H1 (cell line): Measurements from ENCODE around the gene NAE1. TPM values are rescaled to one million over a fixed set of nuclear protein-coding genes. Genes with fewer than 3 reads are reported as not detected.

ENCODE experiments used
- CTCF ChIA-PET: fragments of 300-600 bp; sonication (Branson Sonifier 250); formaldehyde crosslinking; loops from one replicate; lab custom pipeline; 2021; ENCODE audit not compliant: partially characterized antibody; lab: Charles Lee
- POLR2A ChIA-PET: fragments of 300-600 bp; sonication (Branson Sonifier 250); formaldehyde crosslinking; loops from one replicate; lab custom pipeline; 2021; ENCODE audit warnings: inconsistent platforms; ENCODE audit not compliant: partially characterized antibody; lab: Charles Lee
- DNase-seq, 2 experiments: peaks; one replicate each; pipeline versions ENCODE4 v3.0.0 to v3.0.0-alpha.2; 2010 to 2022; ENCODE audit warnings: low spot score in 2 of 2, low read depth in 1 of 2, mixed read lengths in 1 of 2
- FAIRE-seq: peaks from 2 replicates; lab custom pipeline; 2011; peaks lifted over from hg19 to GRCh38; lab: Jason Lieb, UNC
- H2AFZ ChIP-seq: 2 replicates; pipeline ENCODE4 v1.8.1; 2012; ENCODE audit warnings: low read length, inconsistent platforms
- H2AK5ac ChIP-seq: 2 replicates; pipeline ENCODE4 v1.6.1; 2013; ENCODE audit warnings: low read depth, low read length
- H2BK120ac ChIP-seq: replicated peaks from 2 replicates; pipeline ENCODE3; 2013; ENCODE audit warnings: low read depth, low read length, inconsistent platforms
- H2BK12ac ChIP-seq: 2 replicates; pipeline ENCODE4 v1.6.1; 2013; ENCODE audit warnings: low read depth, low read length
- H2BK15ac ChIP-seq: 2 replicates; pipeline ENCODE4 v1.6.1; 2013; ENCODE audit warnings: low read length
- H2BK20ac ChIP-seq: 2 replicates; pipeline ENCODE4 v1.6.1; 2013; ENCODE audit warnings: low read length
- H2BK5ac ChIP-seq: 2 replicates; pipeline ENCODE4 v1.6.1; 2013; ENCODE audit warnings: low read depth, low read length
- H3K14ac ChIP-seq: 2 replicates; pipeline ENCODE4 v1.6.1; 2013; ENCODE audit warnings: inconsistent platforms; ENCODE audit not compliant: insufficient read length
- H3K18ac ChIP-seq: 2 replicates; pipeline ENCODE4 v1.6.1; 2013; ENCODE audit warnings: low read length; ENCODE audit errors: extremely low read depth
- H3K23ac ChIP-seq: 2 replicates; pipeline ENCODE4 v1.6.1; 2013; ENCODE audit warnings: inconsistent platforms; ENCODE audit not compliant: insufficient read length
- H3K23me2 ChIP-seq: 2 replicates; pipeline ENCODE4 v1.6.1; 2013; ENCODE audit warnings: low read depth, low read length
- H3K27ac ChIP-seq: 2 replicates; pipeline ENCODE4 v1.6.1; 2011; ENCODE audit warnings: low read depth, low read length, inconsistent platforms
- H3K27me3 ChIP-seq, 4 experiments: replicated peaks in 1 of 4; 1 replicate in 1 of 4; 2 replicates in 3 of 4; pipeline versions ENCODE4 v1.6.1 to v1.8.1; 2011 to 2013; ENCODE audit warnings: low read length in 3 of 4, mild to moderate bottlenecking in 3 of 4, inconsistent platforms in 2 of 4, mixed read lengths in 2 of 4, moderate library complexity in 1 of 4; ENCODE audit not compliant: control insufficient read depth in 3 of 4, insufficient read depth in 3 of 4; ENCODE audit errors: extremely low read depth in 1 of 4
- H3K36me3 ChIP-seq, 4 experiments: 2 replicates each; pipeline versions ENCODE4 v1.6.1 to v1.8.1; 2011 to 2013; ENCODE audit warnings: mild to moderate bottlenecking in 4 of 4, low read length in 3 of 4, moderate library complexity in 2 of 4, control low read depth in 1 of 4, inconsistent platforms in 1 of 4; ENCODE audit not compliant: insufficient read depth in 4 of 4, control insufficient read depth in 2 of 4
- H3K4ac ChIP-seq: replicated peaks from 2 replicates; pipeline ENCODE3; 2013; ENCODE audit warnings: low read length, low read depth, mixed read lengths, inconsistent platforms; ENCODE audit not compliant: insufficient read length
- H3K4me1 ChIP-seq, 4 experiments: replicated peaks in 1 of 4; 1 replicate in 1 of 4; 2 replicates in 3 of 4; pipeline versions ENCODE4 v1.6.1 to v1.8.1; 2011 to 2013; ENCODE audit warnings: low read length in 3 of 4, inconsistent platforms in 2 of 4, mixed read lengths in 1 of 4; ENCODE audit not compliant: insufficient read depth in 4 of 4, control insufficient read depth in 3 of 4
- H3K4me2 ChIP-seq, 2 experiments: 2 replicates each; pipeline versions ENCODE4 v1.6.1 to v1.8.1; 2011 to 2013; ENCODE audit warnings: low read depth in 2 of 2, low read length in 2 of 2, control low read depth in 1 of 2, inconsistent platforms in 1 of 2, mild to moderate bottlenecking in 1 of 2; ENCODE audit not compliant: insufficient read depth in 1 of 2
- H3K4me3 ChIP-seq, 4 experiments: fragments of 200-600, 300-600 bp in 1 of 4; sonication (generic), shearing (Covaris generic), sonication (Bioruptor Twin) in 1 of 4; 2 replicates each; pipeline versions ENCODE4 v1.5.1 to v1.8.1; 2011 to 2016; ENCODE audit warnings: low read length in 4 of 4, low read depth in 3 of 4, control low read depth in 2 of 4, inconsistent platforms in 2 of 4, mild to moderate bottlenecking in 2 of 4, mixed read lengths in 1 of 4, moderate library complexity in 1 of 4; ENCODE audit not compliant: insufficient read depth in 2 of 4; ENCODE audit errors: extremely low read depth in 1 of 4
- H3K56ac ChIP-seq: replicated peaks from 2 replicates; pipeline ENCODE3; 2013; ENCODE audit warnings: low read depth, mild to moderate bottlenecking, mixed read lengths, low read length, inconsistent platforms; ENCODE audit not compliant: insufficient read length
- H3K79me1 ChIP-seq: 2 replicates; pipeline ENCODE4 v1.6.1; 2013; ENCODE audit warnings: low read depth, low read length, control low read depth
- H3K79me2 ChIP-seq, 2 experiments: 2 replicates each; pipeline versions ENCODE4 v1.6.1 to v1.8.1; 2012 to 2013; ENCODE audit warnings: low read length in 2 of 2, mild to moderate bottlenecking in 2 of 2, inconsistent platforms in 1 of 2; ENCODE audit not compliant: insufficient read depth in 2 of 2, control insufficient read depth in 1 of 2
- H3K9ac ChIP-seq, 4 experiments: replicated peaks in 1 of 4; 1 replicate in 1 of 4; 2 replicates in 3 of 4; pipeline versions ENCODE4 v1.6.1 to v1.8.1; 2011 to 2013; ENCODE audit warnings: low read depth in 3 of 4, low read length in 3 of 4, control low read depth in 2 of 4, mild to moderate bottlenecking in 2 of 4, moderate library complexity in 2 of 4, inconsistent platforms in 1 of 4; ENCODE audit errors: extremely low read depth in 1 of 4
- H3K9me3 ChIP-seq, 2 experiments: 2 replicates each; pipeline versions ENCODE4 v1.6.1 to v1.8.1; 2012 to 2013; ENCODE audit warnings: mild to moderate bottlenecking in 2 of 2, moderate library complexity in 2 of 2, control low read depth in 1 of 2, inconsistent platforms in 1 of 2, low read depth in 1 of 2, low read length in 1 of 2, mixed read lengths in 1 of 2; ENCODE audit not compliant: insufficient read depth in 2 of 2
- H4K20me1 ChIP-seq, 2 experiments: replicated peaks in 1 of 2; 2 replicates each; pipeline versions ENCODE3 to v1.8.1; 2011 to 2013; ENCODE audit warnings: inconsistent platforms in 2 of 2, low read length in 2 of 2, mild to moderate bottlenecking in 1 of 2; ENCODE audit not compliant: insufficient read depth in 2 of 2, control insufficient read depth in 1 of 2
- H4K5ac ChIP-seq: 2 replicates; pipeline ENCODE4 v1.6.1; 2013; ENCODE audit warnings: low read length, low read depth, mixed read lengths, inconsistent platforms; ENCODE audit not compliant: insufficient read length
- H4K8ac ChIP-seq: 2 replicates; pipeline ENCODE4 v1.8.0; 2013; ENCODE audit warnings: mild to moderate bottlenecking, moderate library complexity, low read length, inconsistent platforms; ENCODE audit not compliant: insufficient read depth; ENCODE audit errors: extremely low read depth
- H4K91ac ChIP-seq: replicated peaks from 2 replicates; pipeline ENCODE3; 2013; ENCODE audit warnings: low read length, mixed read lengths, inconsistent platforms; ENCODE audit not compliant: insufficient read length
- BACH1 ChIP-seq: IDR thresholded peaks from 2 replicates; pipeline ENCODE4 v1.6.1; 2012; ENCODE audit warnings: low read length, improper control_type of control experiment
- CEBPB ChIP-seq: IDR thresholded peaks from 2 replicates; pipeline ENCODE4 v1.6.1; 2012; ENCODE audit warnings: low read depth, low read length
- EP300 ChIP-seq, 2 experiments: IDR thresholded peaks; 1 replicate in 1 of 2; 2 replicates in 1 of 2; pipeline ENCODE4 v1.6.1; 2011 to 2012; ENCODE audit warnings: low read depth in 2 of 2, low read length in 2 of 2, mild to moderate bottlenecking in 2 of 2, borderline replicate concordance in 1 of 2, inconsistent platforms in 1 of 2, moderate library complexity in 1 of 2
- HDAC2 ChIP-seq, 2 experiments: fragments of 300-600 bp in 1 of 2; sonication (generic) in 1 of 2; IDR thresholded peaks; 2 replicates each; pipeline ENCODE4 v1.6.1; 2011 to 2012; ENCODE audit warnings: low read depth in 2 of 2, low read length in 2 of 2, mild to moderate bottlenecking in 2 of 2, moderate library complexity in 2 of 2, borderline replicate concordance in 1 of 2, inconsistent platforms in 1 of 2
- JUN ChIP-seq: IDR thresholded peaks from 2 replicates; pipeline ENCODE4 v1.6.1; 2011; ENCODE audit warnings: low read depth, mild to moderate bottlenecking, improper control_type of control experiment, low read length
- KDM1A ChIP-seq: fragments of 200-600, 300-600 bp; sonication (generic); IDR thresholded peaks from 2 replicates; pipeline ENCODE4 v1.7.1; 2016; ENCODE audit warnings: mild to moderate bottlenecking, low read length, borderline replicate concordance
- NANOG ChIP-seq: IDR thresholded peaks from 2 replicates; pipeline ENCODE4 v1.6.1; 2011; ENCODE audit warnings: low read length, low read depth, mild to moderate bottlenecking, inconsistent platforms; ENCODE audit not compliant: insufficient read depth, poor library complexity, severe bottlenecking
- POU5F1 ChIP-seq: IDR thresholded peaks from 2 replicates; pipeline ENCODE4 v1.6.1; 2011; ENCODE audit warnings: low read depth, mild to moderate bottlenecking, low read length, moderate library complexity
- SAP30 ChIP-seq: fragments of 300-600 bp; sonication (generic); IDR thresholded peaks from 2 replicates; pipeline ENCODE4 v1.7.1; 2012; ENCODE audit warnings: low read length, moderate library complexity, mild to moderate bottlenecking, inconsistent platforms; ENCODE audit not compliant: insufficient read depth, insufficient replicate concordance
- SUZ12 ChIP-seq: fragments of 200-600 bp; sonication (generic); IDR thresholded peaks from 2 replicates; pipeline ENCODE4 v1.6.1; 2012; ENCODE audit warnings: mild to moderate bottlenecking, inconsistent platforms, low read length, moderate library complexity, mixed read lengths
- TCF12 ChIP-seq: IDR thresholded peaks from 2 replicates; pipeline ENCODE4 v1.6.1; 2011; ENCODE audit warnings: low read depth, mild to moderate bottlenecking, low read length
- polyA plus RNA-seq, 7 experiments: library from polyadenylated mRNA; depleted of rRNA in 3 of 7; stranded (reverse) in 5 of 7; unstranded in 2 of 7; fragments of >200 nt in 5 of 7; fragments of 200-250 nt in 2 of 7; gene quantifications; 1 replicate in 5 of 7; 2 replicates in 1 of 7; 4 replicates in 1 of 7; pipeline versions ENCODE4 v1.2.1 to v1.2.3, GENCODE V29; 2011 to 2013; ENCODE audit warnings: missing spikeins in 2 of 7, mixed read lengths in 2 of 7
- total RNA-seq: library from RNA; stranded (reverse); fragmentation: NEBNext Ultra II Directional; extraction: Animal tissue kit (Norgen Biotek cat#: 25700); gene quantifications from 2 replicates; pipeline ENCODE4 v1.2.1, GENCODE V29; 2021
- TF ChIP-seq, protein P1 (sequence below), 3 experiments: IDR thresholded peaks; 1 replicate in 2 of 3; 2 replicates in 1 of 3; pipeline versions ENCODE4 v1.5.1 to v1.6.1; 2011; ENCODE audit warnings: low read length in 3 of 3, mild to moderate bottlenecking in 3 of 3, inconsistent platforms in 2 of 3, low read depth in 1 of 3, moderate library complexity in 1 of 3; ENCODE audit not compliant: insufficient read depth in 1 of 3; ENCODE audit errors: control extremely low read depth in 1 of 3

The NAE1 gene
- total and polyA plus RNA-seq, 2 of the 8 experiments (the other 6 are each of a cell fraction or from before 2014, with no cell fraction given) = 66.6 to 155 TPM

- no peak overlapping the region for H3K18ac ChIP-seq
- no peak overlapping the region for H2BK15ac ChIP-seq
- no peaks in the 10 kb centered on the region for H3K79me1 ChIP-seq
- H2BK20ac ChIP-seq = no peak overlapping the region
- H3K9ac ChIP-seq = no peak overlapping the region
- H3K36me3 ChIP-seq = no peaks in the 10 kb centered on the region
- no peak overlapping the region for H4K5ac ChIP-seq
- no peak overlapping the region for H4K8ac ChIP-seq
- H2AK5ac ChIP-seq = no peak overlapping the region
- no peaks in the 10 kb centered on the region for H4K20me1 ChIP-seq
- no peak overlapping the region for H3K4me2 ChIP-seq
- H3K14ac ChIP-seq = no peak overlapping the region
- FAIRE-seq (no peak), DNase-seq (no peak)
- no peak overlapping the region for H2BK5ac ChIP-seq
- no peaks in the 10 kb centered on the region for H3K27me3 ChIP-seq
- no peak overlapping the region for H3K4me3 ChIP-seq
- ChIA-PET POLR2A (interaction anchor here (0.6 kb wide), 1 partner anchor 54 kb away, joined by 3 read pairs; no protein-coding TSS in a partner anchor), CTCF (interaction anchor here (0.6 kb wide), 1 partner anchor 74 kb away, joined by 3 read pairs; no protein-coding TSS in a partner anchor)
- no peaks in the 10 kb centered on the region for H3K9me3 ChIP-seq
- no peaks in the 10 kb centered on the region for H3K79me2 ChIP-seq
- H4K91ac ChIP-seq = no peak overlapping the region
- no peak overlapping the region for H3K23ac ChIP-seq
- no peak overlapping the region for H3K27ac ChIP-seq
- H2BK12ac ChIP-seq = no peak overlapping the region
- H3K56ac ChIP-seq = no peak overlapping the region
- H2AFZ ChIP-seq = no peak overlapping the region
- no peak overlapping the region for H3K4ac ChIP-seq
- H3K23me2 ChIP-seq = no peaks in the 10 kb centered on the region
- no peak overlapping the region for H2BK120ac ChIP-seq
- no peaks in the 10 kb centered on the region for H3K4me1 ChIP-seq
- TF ChIP-seq KDM1A = no peak
- no peak for TF ChIP-seq TCF12
- no peak for TF ChIP-seq SUZ12
- TF ChIP-seq, protein P1, sequence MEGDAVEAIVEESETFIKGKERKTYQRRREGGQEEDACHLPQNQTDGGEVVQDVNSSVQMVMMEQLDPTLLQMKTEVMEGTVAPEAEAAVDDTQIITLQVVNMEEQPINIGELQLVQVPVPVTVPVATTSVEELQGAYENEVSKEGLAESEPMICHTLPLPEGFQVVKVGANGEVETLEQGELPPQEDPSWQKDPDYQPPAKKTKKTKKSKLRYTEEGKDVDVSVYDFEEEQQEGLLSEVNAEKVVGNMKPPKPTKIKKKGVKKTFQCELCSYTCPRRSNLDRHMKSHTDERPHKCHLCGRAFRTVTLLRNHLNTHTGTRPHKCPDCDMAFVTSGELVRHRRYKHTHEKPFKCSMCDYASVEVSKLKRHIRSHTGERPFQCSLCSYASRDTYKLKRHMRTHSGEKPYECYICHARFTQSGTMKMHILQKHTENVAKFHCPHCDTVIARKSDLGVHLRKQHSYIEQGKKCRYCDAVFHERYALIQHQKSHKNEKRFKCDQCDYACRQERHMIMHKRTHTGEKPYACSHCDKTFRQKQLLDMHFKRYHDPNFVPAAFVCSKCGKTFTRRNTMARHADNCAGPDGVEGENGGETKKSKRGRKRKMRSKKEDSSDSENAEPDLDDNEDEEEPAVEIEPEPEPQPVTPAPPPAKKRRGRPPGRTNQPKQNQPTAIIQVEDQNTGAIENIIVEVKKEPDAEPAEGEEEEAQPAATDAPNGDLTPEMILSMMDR (IDR thresholded peaks at IDR 0.05; ENCODE audit: control extremely low read depth in 1 of 3, insufficient read depth in 1 of 3, low read depth in 1 of 3, low read length in 3 of 3) = no peak
- no peak for TF ChIP-seq BACH1
- no peak for TF ChIP-seq POU5F1
- no peak for TF ChIP-seq EP300 (IDR thresholded peaks at IDR 0.05; ENCODE audit: borderline replicate concordance in 1 of 2, low read depth in 2 of 2, low read length in 2 of 2)
- no peak for TF ChIP-seq NANOG
- TF ChIP-seq JUN = no peak
- TF ChIP-seq HDAC2 (IDR thresholded peaks at IDR 0.05; ENCODE audit: borderline replicate concordance in 1 of 2, low read depth in 2 of 2, low read length in 2 of 2) = no peak
- TF ChIP-seq CEBPB = no peak
- no peak for TF ChIP-seq SAP30
Measured at GRCh38 chr16:66776457-66776856, 54.3 kb downstream of the NAE1 start.
